Small intestine (tissue), 7 donors: ENCODE results near the gene JHY. TPM values are rescaled to one million over a fixed set of nuclear protein-coding genes. Genes with fewer than 3 reads are reported as not detected.
A peak's percentile ranks its signal among the peaks of the same experiment; 100 is the strongest.

ENCODE experiments used
- DNase-seq, 2 donors: peaks; one replicate each; pipeline versions ENCODE4 v3.0.0 to v3.0.0-alpha.2; 2013
- FAIRE-seq: peaks from 2 replicates; lab custom pipeline; 2012; peaks lifted over from hg19 to GRCh38; lab: Jason Lieb, UNC
- H3K27ac ChIP-seq, 3 donors: one replicate each; pipeline ENCODE4 v1.5.1; 2013; ENCODE audit warnings: low read length in 2 of 3, mild to moderate bottlenecking in 2 of 3, control low read depth in 1 of 3, inconsistent platforms in 1 of 3, low read depth in 1 of 3, moderate library complexity in 1 of 3
- H3K27me3 ChIP-seq, 3 donors: one replicate each; pipeline ENCODE4 v1.6.1; 2013; ENCODE audit warnings: low read length in 3 of 3, inconsistent platforms in 1 of 3; ENCODE audit not compliant: control insufficient read depth in 3 of 3, insufficient read depth in 3 of 3
- H3K36me3 ChIP-seq, 3 donors: one replicate each; pipeline ENCODE4 v1.6.1; 2013; ENCODE audit warnings: low read length in 3 of 3, inconsistent platforms in 1 of 3, low read depth in 1 of 3, mild to moderate bottlenecking in 1 of 3, moderate library complexity in 1 of 3; ENCODE audit not compliant: control insufficient read depth in 3 of 3, insufficient read depth in 2 of 3
- H3K4me1 ChIP-seq, 3 donors: one replicate each; pipeline ENCODE4 v1.6.1; 2013; ENCODE audit warnings: low read length in 2 of 3, inconsistent platforms in 1 of 3, low read depth in 1 of 3, mild to moderate bottlenecking in 1 of 3, moderate library complexity in 1 of 3; ENCODE audit not compliant: control insufficient read depth in 3 of 3, insufficient read depth in 2 of 3
- H3K4me3 ChIP-seq, 3 donors: one replicate each; pipeline ENCODE4 v1.5.1; 2013; ENCODE audit warnings: low read length in 3 of 3, control low read depth in 1 of 3, inconsistent platforms in 1 of 3, low read depth in 1 of 3, mild to moderate bottlenecking in 1 of 3, moderate library complexity in 1 of 3
- H3K9me3 ChIP-seq, 2 donors: one replicate each; pipeline ENCODE4 v1.6.1; 2013; ENCODE audit warnings: low read depth in 1 of 2, low read length in 1 of 2; ENCODE audit not compliant: control insufficient read depth in 2 of 2, insufficient read depth in 1 of 2
- WGBS, 3 donors: extraction: QIAGEN DNeasy Blood & Tissue Kit; methylation state at CpG; one replicate each; pipeline ENCODE4 v1.1.7; 2013; 5-methylcytosine and 5-hydroxymethylcytosine counted together
- polyA plus RNA-seq, 4 donors: library from polyadenylated mRNA; stranded (reverse) in 3 of 4; unstranded in 1 of 4; fragments of 200-250 nt in 3 of 4; fragments of 120-200 nt in 1 of 4; gene quantifications; one replicate each; pipeline versions ENCODE4 v1.2.1 to v1.2.3, GENCODE V29; 2013
- donor health status: healthy with polysubstance abuse.
- donor health status: control.
- donor health status: control.
- donor health status: Bipolar disorder and iron deficiency.
- donor health status: healthy.

Gene JHY
- polyA plus RNA-seq, 4 donors = 1.3 to 7.2 (median 1.6) TPM

- H3K9me3 ChIP-seq = no peaks in the 10 kb centered on the region
- 60 to 69% (median 65%) methylated on average over 2 of the region's 2 CpGs for WGBS, 3 donors
- H3K27me3 ChIP-seq = no peaks in the 10 kb centered on the region
- DNase-seq (no peak), FAIRE-seq (no peak)
- H3K4me1 ChIP-seq = no peaks in the 10 kb centered on the region
- no peaks in the 10 kb centered on the region for H3K36me3 ChIP-seq
- no peak overlapping the region for H3K27ac ChIP-seq
- no peak overlapping the region for H3K4me3 ChIP-seq
Measured at GRCh38 chr11:122933416-122933815, 50.9 kb downstream of the JHY start.

GRCh38 chr11:122937983-122938382 is 55.4 kb downstream of the JHY start:
- Histone ChIP-seq H3K27ac (no peak overlapping the region), H3K27me3 (no peaks in the 10 kb centered on the region), H3K4me3 (no peak overlapping the region), H3K36me3 (peaks cover 0 to 2% (median 0%) of the 10 kb centered on the region in 3 donors), H3K9me3 (no peaks in the 10 kb centered on the region), H3K4me1 (no peaks in the 10 kb centered on the region)
- DNase-seq (no peak), FAIRE-seq (no peak)
- 76 to 84% (median 83%) methylated on average over 3 of the region's 3 CpGs for WGBS, 3 donors

- DNase-seq = no peak
- Histone ChIP-seq H3K9me3 (no peaks in the 10 kb centered on the region), H3K4me1 (no peaks in the 10 kb centered on the region), H3K4me3 (no peak overlapping the region), H3K27ac (no peak overlapping the region), H3K27me3 (no peaks in the 10 kb centered on the region), H3K36me3 (peaks cover 0 to 2% (median 0%) of the 10 kb centered on the region in 3 donors)
- 96 to 100% (median 97%) methylated on average over 2 of the region's 2 CpGs for WGBS, 3 donors
- FAIRE-seq = no peak
Measured at GRCh38 chr11:122938557-122938956, 56.0 kb downstream of the JHY start.

- DNase-seq = no peak
- Histone ChIP-seq H3K36me3 (peaks cover 0 to 11% (median 0%) of the 10 kb centered on the region in 3 donors), H3K9me3 (no peaks in the 10 kb centered on the region), H3K27ac (no peak overlapping the region), H3K27me3 (no peaks in the 10 kb centered on the region), H3K4me1 (no peaks in the 10 kb centered on the region), H3K4me3 (no peak overlapping the region)
- 62 to 73% (median 70%) methylated on average over 2 of the region's 2 CpGs for WGBS, 3 donors
- FAIRE-seq = no peak
Measured at GRCh38 chr11:122951211-122951610, 68.7 kb downstream of the JHY start.

- peaks cover 0 to 4% (median 0%) of the 10 kb centered on the region in 3 donors for H3K36me3 ChIP-seq
- no peaks in the 10 kb centered on the region for H3K4me1 ChIP-seq
- H3K27me3 ChIP-seq = no peaks in the 10 kb centered on the region
- H3K27ac ChIP-seq = no peak overlapping the region
- no peak overlapping the region for H3K4me3 ChIP-seq
- WGBS, 3 donors = 75 to 82% (median 82%) methylated on average over 4 of the region's 4 CpGs
- DNase-seq (no peak), FAIRE-seq (no peak)
- H3K9me3 ChIP-seq = no peaks in the 10 kb centered on the region
Measured at GRCh38 chr11:122954455-122954854, 71.9 kb downstream of the JHY start.

GRCh38 chr11:122963961-122964360 is 81.4 kb downstream of the JHY start:
- Histone ChIP-seq H3K9me3 (no peaks in the 10 kb centered on the region), H3K27me3 (peaks cover 0 to 13% (median 6%) of the 10 kb centered on the region in 3 donors), H3K4me1 (no peaks in the 10 kb centered on the region), H3K4me3 (no peak overlapping the region), H3K36me3 (no peaks in the 10 kb centered on the region), H3K27ac (no peak overlapping the region)
- no peak for FAIRE-seq
- WGBS, 3 donors = 67 to 81% (median 70%) methylated on average over 4 of the region's 4 CpGs
- no peak for DNase-seq

GRCh38 chr11:122976061-122976733 is 93.6 kb downstream of the JHY start:
- H3K4me1 ChIP-seq = no peaks in the 10 kb centered on the region
- no peak overlapping the region for H3K27ac ChIP-seq
- H3K27me3 ChIP-seq = peaks cover 14 to 68% (median 38%) of the 10 kb centered on the region in 3 donors
- 12 to 21% (median 16%) methylated on average over 21 of the region's 21 CpGs for WGBS, 3 donors
- H3K9me3 ChIP-seq = no peaks in the 10 kb centered on the region
- FAIRE-seq (no peak), DNase-seq (no peak)
- no peaks in the 10 kb centered on the region for H3K36me3 ChIP-seq
- H3K4me3 ChIP-seq = no peak overlapping the region

GRCh38 chr11:122976734-122977469 is 94.3 kb downstream of the JHY start:
- Histone ChIP-seq H3K36me3 (no peaks in the 10 kb centered on the region), H3K27ac (no peak overlapping the region), H3K4me1 (no peaks in the 10 kb centered on the region), H3K27me3 (peaks cover 18 to 75% (median 41%) of the 10 kb centered on the region in 3 donors), H3K9me3 (no peaks in the 10 kb centered on the region), H3K4me3 (no peak overlapping the region)
- WGBS, 3 donors = 4 to 17% (median 11%) methylated on average over 40 to 50 of the region's 50 CpGs
- peak in 1 of 2 donors; percentile 8 for DNase-seq
- FAIRE-seq = no peak
